Stimulated activated naive B cell treated with anti-CD40 and anti-IgM and Interleukin-4, amounts not matched to agents 10 μg/mL and 1 μg/mL and 100 μg/mL, for 72 hours (primary cell): ENCODE results near the gene MALT1.
A peak's percentile ranks its signal among the peaks of the same experiment; 100 is the strongest.
"Not testable (repeated sequence)": the region's sequence is repeated elsewhere in the genome, so short reads cannot be mapped to it uniquely, and the experiment has no call there.

ENCODE experiments used
- ATAC-seq, 2 donors: fragments of 150-1000 bp; cut with Tn5 transposase; replicated peaks; 2 replicates each; pipeline ENCODE4 v1.10.0; 2021; ENCODE audit warnings: moderate library complexity in 1 of 2
- DNase-seq: peaks from one replicate; pipeline ENCODE4 v3.0.0; 2021
- H3K27ac Mint-ChIP-seq: one replicate; pipeline ENCODE4 v1.8.0; 2022; ENCODE audit warnings: mild to moderate bottlenecking, mixed read lengths
- H3K27me3 Mint-ChIP-seq, 2 donors: one replicate each; pipeline ENCODE4 v1.8.0; 2022; ENCODE audit warnings: mixed read lengths in 2 of 2
- H3K36me3 Mint-ChIP-seq, 2 donors: one replicate each; pipeline ENCODE4 v1.8.0; 2022; ENCODE audit warnings: mixed read lengths in 2 of 2, mild to moderate bottlenecking in 1 of 2
- H3K4me1 Mint-ChIP-seq, 2 donors: one replicate each; pipeline ENCODE4 v1.8.0; 2022; ENCODE audit warnings: mixed read lengths in 2 of 2, mild to moderate bottlenecking in 1 of 2
- H3K4me3 Mint-ChIP-seq, 2 donors: one replicate each; pipeline ENCODE4 v1.8.0; 2022; ENCODE audit warnings: mild to moderate bottlenecking in 2 of 2, mixed read lengths in 2 of 2, moderate library complexity in 1 of 2
- H3K9me3 Mint-ChIP-seq, 2 donors: one replicate each; pipeline ENCODE4 v1.8.0; 2022; ENCODE audit warnings: mixed read lengths in 2 of 2, mild to moderate bottlenecking in 1 of 2

Gene MALT1

GRCh38 chr18:58640891-58641610 is 30.2 kb upstream of the MALT1 start:
- Mint-ChIP-seq H3K9me3 (no peaks in the 10 kb centered on the region), H3K4me1 (peaks cover 21 to 35% of the 10 kb centered on the region in 2 donors), H3K36me3 (no peaks in the 10 kb centered on the region), H3K4me3 (no peak overlapping the region), H3K27ac (no peak overlapping the region), H3K27me3 (no peaks in the 10 kb centered on the region)
- no peak for DNase-seq
- no peak for ATAC-seq

- H3K27ac Mint-ChIP-seq, DNase-seq, ATAC-seq, H3K9me3 Mint-ChIP-seq, H3K4me3 Mint-ChIP-seq, H3K27me3 Mint-ChIP-seq: not testable (repeated sequence)
- peaks cover 15 to 24% of the 10 kb centered on the region in 2 donors for H3K4me1 Mint-ChIP-seq
- peaks cover 3 to 10% of the 10 kb centered on the region in 2 donors for H3K36me3 Mint-ChIP-seq
Observed at GRCh38 chr18:58643557-58643956, 27.7 kb upstream of the MALT1 start.

GRCh38 chr18:58645398-58645797 is 25.9 kb upstream of the MALT1 start:
- Mint-ChIP-seq H3K27me3 (no peaks in the 10 kb centered on the region), H3K36me3 (peaks cover 3 to 11% of the 10 kb centered on the region in 2 donors), H3K4me3 (no peak overlapping the region), H3K9me3 (peaks cover 3 to 4% of the 10 kb centered on the region in 2 donors), H3K4me1 (peaks cover 17 to 27% of the 10 kb centered on the region in 2 donors), H3K27ac (no peak overlapping the region)
- no peak for DNase-seq
- no peak for ATAC-seq

- DNase-seq, result no peak
- ATAC-seq, result no peak
- peaks cover 3 to 4% of the 10 kb centered on the region in 2 donors for H3K9me3 Mint-ChIP-seq
- no peak overlapping the region for H3K27ac Mint-ChIP-seq
- no peak overlapping the region for H3K4me3 Mint-ChIP-seq
- peaks cover 22 to 35% of the 10 kb centered on the region in 2 donors for H3K4me1 Mint-ChIP-seq
- H3K27me3 Mint-ChIP-seq, result no peaks in the 10 kb centered on the region
- H3K36me3 Mint-ChIP-seq, result peaks cover 3 to 11% of the 10 kb centered on the region in 2 donors
Observed at GRCh38 chr18:58646334-58646862, 24.9 kb upstream of the MALT1 start.

- H3K4me3 Mint-ChIP-seq, result peak overlapping the region; percentile 3 to 32
- H3K4me1 Mint-ChIP-seq, result peaks cover 46 to 67% of the 10 kb centered on the region in 2 donors
- H3K36me3 Mint-ChIP-seq, result peaks cover 18 to 36% of the 10 kb centered on the region in 2 donors
- no peaks in the 10 kb centered on the region for H3K27me3 Mint-ChIP-seq
- H3K27ac Mint-ChIP-seq, result peak overlapping the region; percentile 60
- ATAC-seq (peak; percentile 98), DNase-seq (peak; percentile 58)
- H3K9me3 Mint-ChIP-seq, result peaks cover 13 to 24% of the 10 kb centered on the region in 2 donors
Observed at GRCh38 chr18:58649966-58650816, 21.1 kb upstream of the MALT1 start.

GRCh38 chr18:58650830-58651229 is 20.4 kb upstream of the MALT1 start:
- not testable (repeated sequence) for H3K27me3 Mint-ChIP-seq, ATAC-seq, DNase-seq
- Mint-ChIP-seq H3K4me3 (peak overlapping the region; percentile 3 to 32), H3K27ac (peak overlapping the region; percentile 60), H3K36me3 (peaks cover 18 to 37% of the 10 kb centered on the region in 2 donors), H3K9me3 (peaks cover 13 to 24% of the 10 kb centered on the region in 2 donors), H3K4me1 (peaks cover 46 to 74% of the 10 kb centered on the region in 2 donors)

- H3K27me3 Mint-ChIP-seq, ATAC-seq, DNase-seq: not testable (repeated sequence)
- peaks cover 13 to 24% of the 10 kb centered on the region in 2 donors for H3K9me3 Mint-ChIP-seq
- peak overlapping the region; percentile 78 for H3K27ac Mint-ChIP-seq
- peak overlapping the region; percentile 50 to 54 for H3K4me3 Mint-ChIP-seq
- H3K36me3 Mint-ChIP-seq, result peaks cover 16 to 29% of the 10 kb centered on the region in 2 donors
- peaks cover 60 to 93% of the 10 kb centered on the region in 2 donors for H3K4me1 Mint-ChIP-seq
Observed at GRCh38 chr18:58653144-58653722, 18.0 kb upstream of the MALT1 start.

GRCh38 chr18:58653814-58654509 is 17.3 kb upstream of the MALT1 start:
- Mint-ChIP-seq H3K27ac (peak overlapping the region; percentile 78), H3K27me3 (no peaks in the 10 kb centered on the region), H3K9me3 (peaks cover 13 to 20% of the 10 kb centered on the region in 2 donors), H3K4me3 (peak overlapping the region; percentile 46 to 50), H3K36me3 (peaks cover 16 to 26% of the 10 kb centered on the region in 2 donors), H3K4me1 (peaks cover 54 to 90% of the 10 kb centered on the region in 2 donors)
- DNase-seq (no peak), ATAC-seq (no peak)

GRCh38 chr18:58654896-58655614 is 16.2 kb upstream of the MALT1 start:
- Mint-ChIP-seq H3K27ac (peak overlapping the region; percentile 20), H3K4me1 (peaks cover 53 to 88% of the 10 kb centered on the region in 2 donors), H3K9me3 (peaks cover 10 to 20% of the 10 kb centered on the region in 2 donors), H3K4me3 (peak overlapping the region; percentile 1 to 35), H3K36me3 (peaks cover 16 to 26% of the 10 kb centered on the region in 2 donors), H3K27me3 (no peaks in the 10 kb centered on the region)
- no peak for DNase-seq
- no peak for ATAC-seq

GRCh38 chr18:58657081-58657480 is 14.2 kb upstream of the MALT1 start:
- Mint-ChIP-seq H3K27me3 (no peaks in the 10 kb centered on the region), H3K4me1 (peaks cover 55 to 90% of the 10 kb centered on the region in 2 donors), H3K4me3 (peak overlapping the region in 1 of 2 donors; percentile 52), H3K9me3 (peaks cover 9 to 20% of the 10 kb centered on the region in 2 donors), H3K36me3 (peaks cover 22 to 33% of the 10 kb centered on the region in 2 donors), H3K27ac (peak overlapping the region; percentile 96)
- DNase-seq, result no peak
- no peak for ATAC-seq

- Mint-ChIP-seq H3K36me3 (peaks cover 20 to 31% of the 10 kb centered on the region in 2 donors), H3K27ac (peak overlapping the region; percentile 96), H3K4me3 (no peak overlapping the region), H3K27me3 (no peaks in the 10 kb centered on the region), H3K9me3 (peaks cover 8 to 20% of the 10 kb centered on the region in 2 donors), H3K4me1 (peaks cover 56 to 91% of the 10 kb centered on the region in 2 donors)
- DNase-seq (no peak), ATAC-seq (no peak)
Observed at GRCh38 chr18:58657494-58657893, 13.8 kb upstream of the MALT1 start.

GRCh38 chr18:58659691-58660090 is 11.6 kb upstream of the MALT1 start:
- H3K27me3 Mint-ChIP-seq, result no peaks in the 10 kb centered on the region
- H3K4me3 Mint-ChIP-seq, result peak overlapping the region; percentile 66 to 75
- H3K36me3 Mint-ChIP-seq, result peaks cover 14 to 15% of the 10 kb centered on the region in 2 donors
- H3K4me1 Mint-ChIP-seq, result peaks cover 54 to 92% of the 10 kb centered on the region in 2 donors
- ATAC-seq (no peak), DNase-seq (no peak)
- peaks cover 5% of the 10 kb centered on the region in 2 donors for H3K9me3 Mint-ChIP-seq
- peak overlapping the region; percentile 88 for H3K27ac Mint-ChIP-seq

GRCh38 chr18:58660915-58661314 is 10.3 kb upstream of the MALT1 start:
- H3K27me3 Mint-ChIP-seq, result no peaks in the 10 kb centered on the region
- H3K27ac Mint-ChIP-seq, result peak overlapping the region; percentile 85
- ATAC-seq (no peak), DNase-seq (no peak)
- H3K4me3 Mint-ChIP-seq, result no peak overlapping the region
- peaks cover 56 to 91% of the 10 kb centered on the region in 2 donors for H3K4me1 Mint-ChIP-seq
- peaks cover 9 to 12% of the 10 kb centered on the region in 2 donors for H3K36me3 Mint-ChIP-seq
- no peaks in the 10 kb centered on the region for H3K9me3 Mint-ChIP-seq
